AG09309 (cell line): ENCODE results near the gene SOX18.

Experiments used
- DNase-seq: peaks from one replicate; pipeline ENCODE4 v3.0.0-alpha.2; 2010; ENCODE audit warnings: low read depth
- H3K4me3 ChIP-seq: 2 replicates; pipeline ENCODE4 v1.5.1; 2011; ENCODE audit warnings: mild to moderate bottlenecking, low read depth, low read length, moderate library complexity; ENCODE audit not compliant: control insufficient read depth
- TF ChIP-seq, protein P1 (sequence below): IDR thresholded peaks from 2 replicates; pipeline ENCODE4 v1.5.1; 2011; ENCODE audit warnings: mild to moderate bottlenecking, low read depth, low read length, inconsistent platforms; ENCODE audit not compliant: insufficient read depth, control insufficient read depth; ENCODE audit errors: missing control alignments

Gene SOX18

DNA sequence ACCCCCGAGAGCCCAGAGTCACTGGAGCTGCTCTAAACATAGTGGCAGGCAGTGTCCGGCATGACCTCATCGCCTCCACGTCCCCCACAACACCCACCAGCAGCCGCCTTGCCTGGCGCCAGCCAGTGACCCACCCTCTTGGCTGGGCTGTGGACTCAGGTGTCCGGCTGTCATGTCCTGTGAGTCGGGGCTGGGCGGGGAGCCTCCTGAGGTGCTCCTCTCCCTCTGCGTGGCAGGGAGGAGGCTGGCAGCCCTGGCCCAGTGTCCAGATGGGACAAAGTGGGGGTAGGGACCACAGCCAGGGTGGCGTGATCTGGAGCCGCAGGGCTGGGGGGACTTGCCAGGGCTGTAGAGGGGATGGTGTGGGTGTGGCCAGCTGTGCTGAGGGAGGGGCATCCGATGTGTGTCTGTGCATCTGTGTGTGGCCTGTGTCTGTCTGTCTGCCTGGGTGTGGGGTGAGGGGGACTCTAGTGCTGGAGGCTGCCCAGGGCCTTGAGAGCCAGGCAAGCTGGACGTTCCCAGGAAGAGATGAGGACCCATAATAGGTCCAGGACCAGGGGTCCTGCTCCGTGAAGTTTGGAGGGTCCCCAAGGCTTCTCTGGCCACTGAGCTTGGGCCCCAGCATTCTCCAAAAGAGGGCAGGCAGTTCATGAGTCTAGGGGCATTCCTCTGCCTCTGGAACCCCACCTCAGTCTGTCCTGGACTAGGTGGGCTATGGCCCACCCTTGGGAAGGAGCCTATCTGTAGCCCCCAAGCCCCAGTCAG is 2.3 kb upstream of the SOX18 start:
- H3K4me3 ChIP-seq, result no peak overlapping the region
- no peak for DNase-seq
- TF ChIP-seq, protein P1, sequence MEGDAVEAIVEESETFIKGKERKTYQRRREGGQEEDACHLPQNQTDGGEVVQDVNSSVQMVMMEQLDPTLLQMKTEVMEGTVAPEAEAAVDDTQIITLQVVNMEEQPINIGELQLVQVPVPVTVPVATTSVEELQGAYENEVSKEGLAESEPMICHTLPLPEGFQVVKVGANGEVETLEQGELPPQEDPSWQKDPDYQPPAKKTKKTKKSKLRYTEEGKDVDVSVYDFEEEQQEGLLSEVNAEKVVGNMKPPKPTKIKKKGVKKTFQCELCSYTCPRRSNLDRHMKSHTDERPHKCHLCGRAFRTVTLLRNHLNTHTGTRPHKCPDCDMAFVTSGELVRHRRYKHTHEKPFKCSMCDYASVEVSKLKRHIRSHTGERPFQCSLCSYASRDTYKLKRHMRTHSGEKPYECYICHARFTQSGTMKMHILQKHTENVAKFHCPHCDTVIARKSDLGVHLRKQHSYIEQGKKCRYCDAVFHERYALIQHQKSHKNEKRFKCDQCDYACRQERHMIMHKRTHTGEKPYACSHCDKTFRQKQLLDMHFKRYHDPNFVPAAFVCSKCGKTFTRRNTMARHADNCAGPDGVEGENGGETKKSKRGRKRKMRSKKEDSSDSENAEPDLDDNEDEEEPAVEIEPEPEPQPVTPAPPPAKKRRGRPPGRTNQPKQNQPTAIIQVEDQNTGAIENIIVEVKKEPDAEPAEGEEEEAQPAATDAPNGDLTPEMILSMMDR, result no peak

DNA sequence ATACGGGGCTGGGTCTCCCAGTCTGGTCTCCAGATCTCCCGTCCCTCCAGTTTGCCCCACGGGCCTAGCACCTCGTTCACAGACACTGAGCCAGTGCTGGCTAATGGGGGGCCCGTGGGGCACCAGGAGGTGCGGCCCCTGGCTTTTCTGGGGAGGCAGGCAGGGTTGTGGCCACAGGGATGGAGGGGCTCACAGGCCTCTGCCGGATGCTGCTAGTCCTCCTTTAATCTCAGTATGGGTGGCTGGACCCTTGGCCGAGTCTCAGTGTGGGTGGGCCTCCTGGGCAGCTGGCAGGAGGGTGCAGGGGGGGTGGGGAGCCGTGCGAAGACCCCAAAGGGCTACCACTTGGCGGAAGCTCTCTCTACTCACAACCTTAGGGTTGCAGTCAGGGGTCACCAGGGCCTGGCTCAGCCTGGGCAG is 1.6 kb upstream of the SOX18 start:
- H3K4me3 ChIP-seq, result no peak overlapping the region
- DNase-seq, result no peak
- TF ChIP-seq, protein P1, result no peak

- no peak overlapping the region for H3K4me3 ChIP-seq
- DNase-seq, result no peak
- TF ChIP-seq, protein P1, result no peak
Observed at GRCh38 chr20:64050261-64051032, 1.0 kb upstream of the SOX18 start.

DNA sequence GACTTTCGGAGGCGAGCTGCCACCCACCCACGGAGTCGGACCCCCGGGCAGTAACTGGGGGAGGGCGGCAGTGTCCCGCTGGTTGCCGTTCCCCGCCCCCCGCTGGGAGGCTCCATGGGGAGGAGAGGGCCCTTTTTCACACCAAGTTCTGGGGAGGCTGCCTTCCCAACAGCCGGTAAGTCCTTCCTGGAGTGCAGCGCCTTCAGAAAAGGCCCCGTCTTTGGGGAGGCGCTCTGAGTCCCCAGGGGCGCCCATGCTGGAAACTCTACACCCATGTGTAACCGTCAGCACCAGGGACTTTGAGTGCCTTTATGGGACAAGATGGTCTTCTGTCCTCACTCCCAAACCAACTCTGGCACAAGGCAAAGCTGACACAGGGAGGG is 430 bp upstream of the SOX18 start:
- DNase-seq, result no peak
- no peak overlapping the region; the same call in 1 of the 2 replicates for H3K4me3 ChIP-seq
- TF ChIP-seq, protein P1, result no peak

DNA sequence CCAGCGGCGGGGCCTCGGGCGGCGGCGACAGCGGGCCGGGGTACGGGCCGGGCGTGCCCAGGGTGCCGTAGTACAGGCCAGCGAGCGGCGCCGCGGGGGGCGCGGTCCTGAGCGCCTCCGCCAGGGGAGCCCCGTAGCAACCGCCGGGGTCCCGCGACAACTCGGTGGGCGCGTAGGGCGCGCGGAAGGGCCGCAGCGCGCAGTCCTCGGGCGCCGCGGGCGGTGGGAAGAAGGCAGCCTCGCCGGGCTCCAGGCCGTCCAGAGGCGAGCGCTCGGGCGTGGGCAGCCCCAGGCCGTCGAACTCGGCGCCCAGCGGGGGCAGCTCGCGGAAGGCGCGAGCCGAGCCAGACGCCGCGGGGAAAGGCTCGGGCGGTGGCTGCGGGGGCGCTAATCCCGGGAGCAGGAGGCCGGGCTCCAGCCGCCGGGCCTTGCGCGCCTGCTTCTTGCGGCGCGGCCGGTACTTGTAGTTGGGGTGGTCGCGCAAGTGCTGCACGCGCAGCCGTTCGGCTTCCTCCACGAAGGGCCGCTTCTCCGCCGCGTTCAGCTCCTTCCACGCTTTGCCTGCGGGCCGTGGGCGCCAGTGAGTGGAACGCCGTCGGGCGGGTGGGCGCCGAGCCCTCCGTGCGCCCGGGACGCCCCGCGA is 916 bp downstream of the SOX18 start:
- DNase-seq, result no peak
- TF ChIP-seq, protein P1, result no peak
- no peak overlapping the region for H3K4me3 ChIP-seq

DNA sequence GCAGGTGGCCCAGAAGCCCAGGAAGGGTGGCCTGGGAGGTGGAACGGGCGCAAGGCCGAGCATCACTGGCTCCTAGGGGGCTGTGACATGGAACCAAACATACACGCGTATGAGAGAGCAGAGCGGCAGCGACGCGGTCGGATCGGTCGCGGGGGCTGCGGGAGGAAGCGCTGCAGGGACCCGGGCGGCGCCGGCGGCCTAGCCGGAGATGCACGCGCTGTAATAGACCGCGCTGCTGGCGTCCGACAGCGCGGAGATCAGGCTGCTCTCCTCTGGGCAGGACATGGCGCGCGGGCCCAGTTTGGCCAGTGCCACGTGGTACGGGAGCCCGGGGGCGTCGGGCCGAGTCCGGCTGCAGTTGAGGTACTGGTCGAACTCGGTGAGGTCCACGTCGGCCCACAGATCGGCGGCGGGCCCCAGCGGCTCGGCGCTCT is 1.5 kb downstream of the SOX18 start:
- TF ChIP-seq, protein P1, result no peak
- no peak overlapping the region for H3K4me3 ChIP-seq
- no peak for DNase-seq
